Psoas muscle (tissue), 8 donors: ENCODE measurements around the gene TAF1A. TPM values are rescaled to one million over a fixed set of nuclear protein-coding genes. Genes with fewer than 3 reads are reported as not detected.

Experiments used
- ATAC-seq, 4 donors: fragments of 200-7000 bp; cut with Tn5 transposase; one replicate each; pipeline ENCODE4 v1.9.1; 2020; ENCODE audit warnings: moderate library complexity in 3 of 4, mild to moderate bottlenecking in 2 of 4
- DNase-seq, 2 donors: peaks; one replicate each; pipeline ENCODE4 v3.0.0-alpha.2; 2020
- H3K27ac ChIP-seq: fragments of 200-600 bp; one replicate; pipeline ENCODE4 v1.8.0; 2022
- H3K27me3 ChIP-seq, 3 donors: fragments of 200-600 bp in 1 of 3; one replicate each; pipeline versions ENCODE4 v1.6.1 to v1.8.0; 2013 to 2022; ENCODE audit warnings: low read length in 2 of 3, mild to moderate bottlenecking in 2 of 3, moderate library complexity in 1 of 3; ENCODE audit not compliant: insufficient read depth in 3 of 3
- H3K36me3 ChIP-seq, 2 donors: fragments of 200-600 bp in 1 of 2; one replicate each; pipeline versions ENCODE4 v1.6.1 to v1.8.0; 2013 to 2022; ENCODE audit warnings: low read depth in 1 of 2, mild to moderate bottlenecking in 1 of 2, moderate library complexity in 1 of 2; ENCODE audit not compliant: insufficient read depth in 1 of 2
- H3K4me1 ChIP-seq: fragments of 200-600 bp; one replicate; pipeline ENCODE4 v1.8.0; 2022
- H3K4me3 ChIP-seq: fragments of 200-600 bp; one replicate; pipeline ENCODE4 v1.8.0; 2022; ENCODE audit warnings: mild to moderate bottlenecking
- H3K9me3 ChIP-seq: fragments of 200-600 bp; one replicate; pipeline ENCODE4 v1.8.0; 2022
- CTCF ChIP-seq: fragments of 200-600 bp; IDR thresholded peaks from one replicate; pipeline ENCODE4 v1.8.0; 2022; ENCODE audit warnings: antibody characterized with exemption
- WGBS, 3 donors: extraction: QIAGEN DNeasy Blood & Tissue Kit; methylation state at CpG; one replicate each; pipeline versions ENCODE4 v1.1.6 to v1.1.7; 2013; 5-methylcytosine and 5-hydroxymethylcytosine counted together
- intact Hi-C, 2 donors: fragments of 100-400 bp; cut with DNase I; formaldehyde crosslinking; loops; one replicate each; pipeline versions ENCODE4 v1.11.0 to v1.14.2; 2022
- polyA plus RNA-seq, 3 donors: library from polyadenylated mRNA; stranded (reverse); fragments of 200-250 nt; gene quantifications; one replicate each; pipeline ENCODE4 v1.2.3, GENCODE V29; 2013
- total RNA-seq, 4 donors: library from RNA; stranded (reverse); fragmentation: NEBNext Ultra II Directional in 2 of 4; extraction: Animal tissue kit (Norgen Biotek cat#: 25700) in 2 of 4; gene quantifications; one replicate each; pipeline versions ENCODE4 v1.2.1 to v1.2.4, GENCODE V29; 2021 to 2023
- donor health status: healthy with polysubstance abuse.
- donor health status: DM: no; HTN: no; CAD: no; lungs with moderate emphysema.
- donor health status: Bipolar disorder and iron deficiency.
- donor health status: healthy.
- donor health status: DM: yes; HTN: yes; CAD: no.
- donor health status: DM: no; HTN: no; CAD: no.
- donor health status: DM: no; HTN: no; CAD: no.
- donor health status: DM: yes; HTN: yes; CAD: no.

The TAF1A gene
- total and polyA plus RNA-seq, 7 donors: 1.2 to 4.9 (median 2.7) TPM

GRCh38 chr1:222570837-222571236, 18.9 kb downstream of the TAF1A start:
- Histone ChIP-seq H3K9me3 (no peaks in the 10 kb centered on the region), H3K36me3 (peaks cover 0 to 40% of the 10 kb centered on the region in 2 donors), H3K27me3 (no peaks in the 10 kb centered on the region), H3K27ac (no peak overlapping the region), H3K4me1 (no peaks in the 10 kb centered on the region), H3K4me3 (no peak overlapping the region)
- TF ChIP-seq CTCF: no peak
- ATAC-seq: no peak
- 93 to 96% (median 96%) methylated on average over 1 of the region's 1 CpG for WGBS, 3 donors
- intact Hi-C loops: no loop called here
- DNase-seq: no peak

GRCh38 chr1:222561656-222562055, 28.1 kb downstream of the TAF1A start:
- 94 to 99% (median 96%) methylated on average over 1 of the region's 1 CpG for WGBS, 3 donors
- DNase-seq: no peak
- no peaks in the 10 kb centered on the region for H3K27me3 ChIP-seq
- no peak overlapping the region for H3K4me3 ChIP-seq
- intact Hi-C loops: no loop called here
- no peak overlapping the region for H3K27ac ChIP-seq
- TF ChIP-seq CTCF: no peak
- no peaks in the 10 kb centered on the region for H3K4me1 ChIP-seq
- H3K9me3 ChIP-seq: no peaks in the 10 kb centered on the region
- no peak for ATAC-seq
- H3K36me3 ChIP-seq: peaks cover 0 to 63% of the 10 kb centered on the region in 2 donors

GRCh38 chr1:222557574-222557973, 32.2 kb downstream of the TAF1A start:
- H3K27me3 ChIP-seq: no peaks in the 10 kb centered on the region
- ATAC-seq (no peak), DNase-seq (no peak)
- no peaks in the 10 kb centered on the region for H3K9me3 ChIP-seq
- 98 to 99% (median 99%) methylated on average over 7 of the region's 7 CpGs for WGBS, 3 donors
- H3K27ac ChIP-seq: no peak overlapping the region
- H3K4me1 ChIP-seq: no peaks in the 10 kb centered on the region
- peaks cover 0 to 59% of the 10 kb centered on the region in 2 donors for H3K36me3 ChIP-seq
- intact Hi-C loops: no loop called here
- H3K4me3 ChIP-seq: no peak overlapping the region
- TF ChIP-seq CTCF: no peak

GRCh38 chr1:222557148-222557547, 32.6 kb downstream of the TAF1A start:
- no peaks in the 10 kb centered on the region for H3K9me3 ChIP-seq
- 69 to 72% (median 71%) methylated on average over 6 of the region's 6 CpGs for WGBS, 3 donors
- ATAC-seq: no peak
- no peaks in the 10 kb centered on the region for H3K27me3 ChIP-seq
- no peak for TF ChIP-seq CTCF
- H3K27ac ChIP-seq: no peak overlapping the region
- H3K4me1 ChIP-seq: no peaks in the 10 kb centered on the region
- H3K36me3 ChIP-seq: peaks cover 0 to 54% of the 10 kb centered on the region in 2 donors
- DNase-seq: no peak
- no peak overlapping the region for H3K4me3 ChIP-seq
- intact Hi-C loops: no loop called here

GRCh38 chr1:222555992-222556615, 33.6 kb downstream of the TAF1A start:
- 81 to 94% (median 93%) methylated on average over 2 of the region's 2 CpGs for WGBS, 3 donors
- no peak for DNase-seq
- H3K27me3 ChIP-seq: no peaks in the 10 kb centered on the region
- H3K27ac ChIP-seq: no peak overlapping the region
- H3K36me3 ChIP-seq: peaks cover 0 to 44% of the 10 kb centered on the region in 2 donors
- no peak overlapping the region for H3K4me3 ChIP-seq
- TF ChIP-seq CTCF: no peak
- no peak for ATAC-seq
- intact Hi-C loops: no loop called here
- H3K9me3 ChIP-seq: no peaks in the 10 kb centered on the region
- no peaks in the 10 kb centered on the region for H3K4me1 ChIP-seq
